Measurements from ENCODE around the gene RNF223. TPM values are rescaled to one million over a fixed set of nuclear protein-coding genes. Genes with fewer than 3 reads are reported as not detected.

Gene RNF223
- total RNA-seq = not detected in 2 replicates

DNA sequence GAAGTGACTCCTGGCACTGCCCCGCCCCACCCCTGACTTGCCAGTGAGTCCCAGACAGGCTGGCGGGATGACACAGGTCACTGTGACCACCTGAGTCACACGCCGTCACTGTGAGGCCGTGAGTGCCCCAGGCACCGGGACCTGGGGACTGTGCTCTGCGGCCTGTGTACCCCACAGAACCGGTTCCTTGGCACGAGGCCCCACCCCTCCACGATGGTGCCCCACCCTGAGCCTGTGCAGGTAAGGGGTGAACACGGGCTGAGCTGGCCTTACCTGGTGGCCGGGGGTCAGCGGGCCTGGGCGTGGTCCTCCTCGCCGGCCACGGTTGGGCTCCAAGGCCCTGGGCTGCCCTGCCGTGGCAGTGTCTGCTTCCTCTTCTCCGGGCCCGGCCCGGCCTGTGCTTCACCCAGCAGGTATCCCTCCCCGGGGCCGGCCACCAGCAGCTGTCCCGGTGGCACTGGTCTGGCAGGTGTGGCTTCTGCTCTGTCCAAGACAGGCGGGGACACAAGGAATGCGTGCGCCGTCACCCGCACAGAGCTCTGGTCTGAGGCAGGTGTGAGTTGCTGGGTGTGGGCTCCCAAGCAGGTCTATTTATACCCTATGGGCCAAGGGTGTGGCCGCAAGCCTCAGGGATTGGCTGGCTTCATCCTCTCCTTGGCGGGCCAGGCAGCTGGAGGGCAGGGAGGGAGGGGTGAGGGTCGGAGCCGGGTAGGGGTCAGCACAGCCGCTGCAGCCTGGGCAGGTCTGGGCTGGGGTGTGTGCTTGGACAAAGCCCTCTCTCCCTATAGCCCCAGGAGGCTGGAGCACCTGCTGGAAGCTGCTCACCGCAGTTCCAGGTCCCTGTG lies at the start of gene RNF223:
Gene RNF223 (minus strand): TSS at position 564 of the 845 bp plus-strand sequence. CDS start 1,740 bp downstream, outside the sequence.

DNA sequence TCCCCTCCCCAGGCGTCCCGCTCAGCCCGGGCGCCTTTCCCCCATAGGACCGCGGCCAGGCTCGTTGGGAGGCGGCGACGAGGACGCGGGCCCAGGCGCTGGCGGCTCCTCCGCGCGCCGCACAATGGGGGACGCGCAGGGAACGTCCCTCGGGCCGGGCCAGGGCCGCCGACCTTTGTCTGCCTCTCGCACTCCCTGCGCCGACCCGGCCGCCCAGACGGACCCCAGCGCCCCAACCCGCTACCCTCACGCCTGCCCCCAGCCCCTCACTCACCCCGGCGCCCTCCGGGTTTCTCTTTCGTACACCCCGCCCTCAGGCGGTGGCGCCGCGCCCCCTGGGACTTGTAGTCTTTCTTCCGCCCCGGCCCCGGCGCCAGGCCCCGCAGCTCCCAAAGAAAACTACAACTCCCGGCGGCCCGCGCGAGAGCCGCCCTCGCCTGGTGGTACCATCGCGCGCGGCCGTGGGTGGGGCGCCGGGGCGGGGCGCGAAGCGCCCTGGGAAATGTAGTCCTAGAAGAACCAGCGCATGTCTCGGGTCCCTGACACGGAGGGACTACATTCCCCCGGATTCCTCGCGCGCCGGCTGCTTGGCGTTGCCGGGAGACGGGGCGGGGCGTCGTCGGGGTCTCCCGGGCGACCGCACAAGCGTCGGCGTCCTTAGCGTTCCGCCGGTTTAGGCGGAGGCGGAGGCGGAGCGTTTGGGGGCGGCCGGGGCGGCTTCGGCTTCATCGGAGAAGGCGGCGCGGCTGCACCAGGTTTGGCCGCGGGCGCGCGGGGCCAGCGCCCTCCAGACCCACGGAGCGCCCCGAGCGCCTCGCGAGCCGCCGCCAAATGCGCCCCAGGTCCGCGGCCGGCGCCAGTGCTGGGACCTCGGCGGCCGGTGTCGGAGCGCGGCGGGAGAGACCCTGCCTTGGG lies 41.9 kb upstream of the RNF223 start, which contains the start of gene C1orf159:
Gene C1orf159 (minus strand): TSS at position 304 of the 915 bp plus-strand sequence. CDS start 24,546 bp downstream, outside the sequence.

Other genes starting within 250 kb of the RNF223 start
- not detected in 2 replicates for gene SAMD11, start 150.4 kb downstream of the RNF223 start, total RNA-seq
- 89.1 and 108 TPM in 2 replicates for gene NOC2L, start 115.0 kb downstream of the RNF223 start, total RNA-seq
- gene KLHL17, start 113.7 kb downstream of the RNF223 start, total RNA-seq = 8.8 and 10.0 TPM in 2 replicates
- gene PLEKHN1, start 107.8 kb downstream of the RNF223 start, total RNA-seq = 0.40 and 0.86 TPM in 2 replicates
- gene PERM1, start 92.2 kb downstream of the RNF223 start, total RNA-seq = not detected in 2 replicates
- gene HES4, start 74.2 kb downstream of the RNF223 start, total RNA-seq = 9.4 and 9.9 TPM in 2 replicates
- gene ISG15, start 60.8 kb downstream of the RNF223 start, total RNA-seq = 51.7 and 52.4 TPM in 2 replicates
- gene AGRN, start 54.2 kb downstream of the RNF223 start, total RNA-seq = 66.3 and 68.1 TPM in 2 replicates
- gene C1orf159, start 41.8 kb upstream of the RNF223 start, total RNA-seq = 8.6 and 11.8 TPM in 2 replicates
- not detected in 2 replicates for gene TTLL10, start 99.6 kb upstream of the RNF223 start, total RNA-seq
- not detected in 2 replicates for gene TNFRSF18, start 132.3 kb upstream of the RNF223 start, total RNA-seq
- 0.57 and 0.93 TPM in 2 replicates for gene TNFRSF4, start 139.8 kb upstream of the RNF223 start, total RNA-seq
- 91.1 and 105 TPM in 2 replicates for gene SDF4, start 157.7 kb upstream of the RNF223 start, total RNA-seq
- 20.5 and 27.3 TPM in 2 replicates for gene B3GALT6, start 157.9 kb upstream of the RNF223 start, total RNA-seq
- 1.1 TPM in 1 of 2 replicates, not detected in the other for gene C1QTNF12, start 172.4 kb upstream of the RNF223 start, total RNA-seq
- gene UBE2J2, start 199.5 kb upstream of the RNF223 start, total RNA-seq = 50.0 and 53.1 TPM in 2 replicates
- gene SCNN1D, start 206.1 kb upstream of the RNF223 start, total RNA-seq = 0.66 and 0.93 TPM in 2 replicates
- gene ACAP3, start 233.6 kb upstream of the RNF223 start, total RNA-seq = 19.7 and 22.7 TPM in 2 replicates
- 21.0 and 22.9 TPM in 2 replicates for gene PUSL1, start 234.3 kb upstream of the RNF223 start, total RNA-seq

Measured in thoracic aorta endothelial cell (primary cell).